K562 (cell line): ENCODE measurements around the gene POU1F1. TPM values are rescaled to one million over a fixed set of nuclear protein-coding genes. Genes with fewer than 3 reads are reported as not detected.
A peak's percentile ranks its signal among the peaks of the same experiment; 100 is the strongest.

Source experiments
- BHLHE40 ChIP-seq: IDR thresholded peaks from 2 replicates; pipeline ENCODE4 v1.6.1; 2011; ENCODE audit warnings: low read length, improper control_type of control experiment
- CEBPG ChIP-seq, 3 experiments: fragments of 200-800 bp in 1 of 3; sonication (Bioruptor generic) in 1 of 3; sonication (generic) in 1 of 3; formaldehyde crosslinking in 1 of 3; IDR thresholded peaks in 2 of 3; conservative IDR thresholded peaks in 1 of 3; 2 replicates each; pipeline versions ENCODE4 v1.6.1 to v1.8.0; 2016 to 2022; ENCODE audit warnings: missing compliant biosample characterization in 2 of 3, missing genetic modification characterization in 2 of 3, mild to moderate bottlenecking in 1 of 3, missing genetic modification reagents in 1 of 3
- FOXJ3 ChIP-seq: sonication (generic); formaldehyde crosslinking; IDR thresholded peaks from 2 replicates; pipeline ENCODE4 v1.4.0; 2020; ENCODE audit warnings: mild to moderate bottlenecking, missing genetic modification reagents
- HOXB6 ChIP-seq: fragments of 250-450 bp; sonication (Bioruptor Pico); IDR thresholded peaks from 2 replicates; pipeline ENCODE4 v1.5.1; 2022; ENCODE audit warnings: mild to moderate bottlenecking, borderline replicate concordance
- NCOA4 ChIP-seq: fragments of 450-650 bp; IDR thresholded peaks from 2 replicates; pipeline ENCODE4 v1.6.1; 2018; ENCODE audit warnings: mild to moderate bottlenecking; ENCODE audit not compliant: partially characterized antibody
- NCOR1 ChIP-seq: fragments of 450-650 bp; IDR thresholded peaks from 2 replicates; pipeline ENCODE4 v1.6.1; 2016; ENCODE audit warnings: mild to moderate bottlenecking, moderate library complexity
- OTX1 ChIP-seq: fragments of 450-650 bp; formaldehyde crosslinking; IDR thresholded peaks from 2 replicates; pipeline ENCODE4 v1.4.0; 2022; ENCODE audit warnings: mild to moderate bottlenecking
- PTBP1 ChIP-seq: fragments of 200-400 bp; formaldehyde crosslinking; IDR thresholded peaks from 2 replicates; pipeline ENCODE4 v1.6.1; 2017; ENCODE audit warnings: low read depth, low read length
- RBBP5 ChIP-seq: fragments of 200-600 bp; sonication (generic); IDR thresholded peaks from 2 replicates; pipeline ENCODE4 v1.6.1; 2012; ENCODE audit warnings: borderline replicate concordance, mild to moderate bottlenecking, low read length, control low read depth, inconsistent platforms; ENCODE audit not compliant: insufficient read depth, poor library complexity, severe bottlenecking
- RBM34 ChIP-seq: fragments of 200-400 bp; formaldehyde crosslinking; IDR thresholded peaks from 2 replicates; pipeline ENCODE4 v1.6.1; 2018; ENCODE audit warnings: low read length, borderline replicate concordance; ENCODE audit not compliant: insufficient read depth
- RFX1 ChIP-seq: fragments of 450-650 bp; IDR thresholded peaks from 2 replicates; pipeline ENCODE4 v1.6.1; 2016; ENCODE audit warnings: mild to moderate bottlenecking, moderate library complexity
- SIN3B ChIP-seq: fragments of 450-650 bp; IDR thresholded peaks from 2 replicates; pipeline ENCODE4 v1.6.1; 2017; ENCODE audit warnings: low read depth, mild to moderate bottlenecking, moderate library complexity
- ZNF695 ChIP-seq: fragments of 450-650 bp; formaldehyde crosslinking; IDR thresholded peaks from 2 replicates; pipeline ENCODE4 v1.4.0; 2020; ENCODE audit warnings: mild to moderate bottlenecking, moderate library complexity
- polyA plus RNA-seq, 8 experiments: library from polyadenylated mRNA; depleted of rRNA in 4 of 8; stranded (reverse) in 5 of 8; unstranded in 3 of 8; fragments of >200 nt; fragmentation: Nextera tagmentation in 2 of 8; fragmentation: Illumina TruSeq in 1 of 8; extraction: Ambion mirVana in 2 of 8; extraction: Trizol in 1 of 8; gene quantifications; 2 replicates each; pipeline versions ENCODE4 v1.2.1 to v1.2.3, GENCODE V29; 2011 to 2014; ENCODE audit warnings: inconsistent platforms in 1 of 8, missing spikeins in 1 of 8
- total RNA-seq, 7 experiments: library from RNA; depleted of rRNA in 6 of 7; stranded (reverse); fragments of >200 nt in 6 of 7; fragmentation: Illumina TruSeq in 2 of 7; extraction: Trizol in 2 of 7; gene quantifications; 2 replicates each; pipeline versions ENCODE4 v1.2.1 to v1.2.3, GENCODE V29; 2011 to 2021; ENCODE audit warnings: low replicate concordance in 1 of 7
- TF ChIP-seq, protein P1 (sequence below): fragments of 450-650 bp; IDR thresholded peaks from 2 replicates; pipeline ENCODE4 v1.6.1; 2016; ENCODE audit warnings: low read depth, mild to moderate bottlenecking, moderate library complexity
- TF ChIP-seq, protein P2 (sequence below): fragments of 250-450 bp; sonication (Bioruptor Pico); IDR thresholded peaks from 2 replicates; pipeline ENCODE4 v1.8.0; 2022; ENCODE audit warnings: inconsistent platforms, mild to moderate bottlenecking, moderate library complexity, borderline replicate concordance
- TF ChIP-seq, protein P3 (sequence below), 2 experiments: fragments of 450-650 bp in 1 of 2; sonication (generic) in 1 of 2; formaldehyde crosslinking; conservative IDR thresholded peaks; 2 replicates each; pipeline versions ENCODE4 v1.4.0 to v1.8.1; 2020 to 2022; ENCODE audit warnings: mild to moderate bottlenecking in 1 of 2, missing genetic modification reagents in 1 of 2
- TF ChIP-seq, protein P4 (sequence below): fragments of 450-650 bp; IDR thresholded peaks from 2 replicates; pipeline ENCODE4 v1.6.1; 2016; ENCODE audit warnings: missing biosample characterization, missing genetic modification characterization
- TF ChIP-seq, protein P5 (sequence below): fragments of 200-800 bp; sonication (Bioruptor generic); IDR thresholded peaks from 2 replicates; pipeline ENCODE4 v1.6.1; 2017; ENCODE audit warnings: missing genetic modification characterization, missing compliant biosample characterization
- TF ChIP-seq, protein P6 (sequence below): sonication (generic); formaldehyde crosslinking; IDR thresholded peaks from 2 replicates; pipeline ENCODE4 v1.8.0; 2022; ENCODE audit warnings: mild to moderate bottlenecking, missing genetic modification reagents

The POU1F1 gene
- total and polyA plus RNA-seq, 9 of the 15 experiments (the other 6 are each of a cell fraction or from before 2014, with no cell fraction given): not detected

DNA sequence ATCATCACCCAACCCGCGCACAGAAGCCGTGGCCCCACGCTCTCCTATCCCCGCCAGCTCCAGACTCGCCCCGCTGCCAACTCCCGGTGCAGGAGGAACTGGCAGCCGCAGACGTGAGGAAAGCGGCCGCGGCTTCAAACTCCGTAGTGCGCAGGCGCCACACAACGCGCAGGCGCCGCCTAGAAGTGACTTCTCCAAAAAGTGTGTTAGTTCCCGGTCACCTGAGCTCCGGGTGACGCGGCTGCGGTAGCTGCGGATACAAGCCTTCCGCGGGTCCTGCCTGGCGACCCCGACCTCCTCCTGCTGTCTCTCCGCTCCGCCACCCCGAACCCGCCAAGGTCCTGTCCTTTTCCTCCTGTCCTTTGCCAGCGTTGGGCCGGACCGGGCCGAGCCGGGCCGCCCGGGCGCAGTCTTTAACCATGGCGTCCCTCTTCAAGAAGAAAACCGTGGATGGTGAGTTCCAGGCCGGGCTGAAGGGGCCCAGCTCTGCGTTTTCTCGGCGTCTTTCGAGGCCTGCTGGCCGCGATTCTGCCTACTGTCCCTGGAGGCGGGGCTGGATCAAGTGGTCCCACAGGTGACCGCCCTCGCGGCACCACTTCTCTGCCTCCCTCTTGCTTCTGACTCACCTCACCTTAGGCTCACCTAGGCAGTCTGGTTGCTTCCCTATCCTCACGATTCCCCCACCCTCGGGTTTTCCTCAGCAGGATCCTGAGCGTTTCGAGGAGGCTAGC is 49.1 kb downstream of the POU1F1 start, which contains the start of gene CHMP2B (continued):
- TF ChIP-seq, protein P1, sequence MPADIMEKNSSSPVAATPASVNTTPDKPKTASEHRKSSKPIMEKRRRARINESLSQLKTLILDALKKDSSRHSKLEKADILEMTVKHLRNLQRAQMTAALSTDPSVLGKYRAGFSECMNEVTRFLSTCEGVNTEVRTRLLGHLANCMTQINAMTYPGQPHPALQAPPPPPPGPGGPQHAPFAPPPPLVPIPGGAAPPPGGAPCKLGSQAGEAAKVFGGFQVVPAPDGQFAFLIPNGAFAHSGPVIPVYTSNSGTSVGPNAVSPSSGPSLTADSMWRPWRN: no peak
- TF ChIP-seq FOXJ3 (no peak), RFX1 (no peak; the same call in 1 of the 2 replicates), BHLHE40 (peak; percentile 73), ZNF695 (CRISPR knock-in tag) (no peak), NCOA4 (no peak), CEBPG (CRISPR knock-in tag; IDR thresholded peaks at IDR 0.05) (no peak), CEBPG (tag; conservative IDR thresholded peaks at IDR 0.05 in 1 of 2, IDR thresholded peaks at IDR 0.05 in 1 of 2) (no peak), HOXB6 (no peak), OTX1 (CRISPR knock-in tag) (no peak), RBBP5 (peak; percentile 74), RBM34 (no peak), NCOR1 (no peak), SIN3B (no peak), PTBP1 (no peak)
- TF ChIP-seq, protein P2, sequence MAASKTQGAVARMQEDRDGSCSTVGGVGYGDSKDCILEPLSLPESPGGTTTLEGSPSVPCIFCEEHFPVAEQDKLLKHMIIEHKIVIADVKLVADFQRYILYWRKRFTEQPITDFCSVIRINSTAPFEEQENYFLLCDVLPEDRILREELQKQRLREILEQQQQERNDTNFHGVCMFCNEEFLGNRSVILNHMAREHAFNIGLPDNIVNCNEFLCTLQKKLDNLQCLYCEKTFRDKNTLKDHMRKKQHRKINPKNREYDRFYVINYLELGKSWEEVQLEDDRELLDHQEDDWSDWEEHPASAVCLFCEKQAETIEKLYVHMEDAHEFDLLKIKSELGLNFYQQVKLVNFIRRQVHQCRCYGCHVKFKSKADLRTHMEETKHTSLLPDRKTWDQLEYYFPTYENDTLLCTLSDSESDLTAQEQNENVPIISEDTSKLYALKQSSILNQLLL: no peak
- TF ChIP-seq, protein P3, sequence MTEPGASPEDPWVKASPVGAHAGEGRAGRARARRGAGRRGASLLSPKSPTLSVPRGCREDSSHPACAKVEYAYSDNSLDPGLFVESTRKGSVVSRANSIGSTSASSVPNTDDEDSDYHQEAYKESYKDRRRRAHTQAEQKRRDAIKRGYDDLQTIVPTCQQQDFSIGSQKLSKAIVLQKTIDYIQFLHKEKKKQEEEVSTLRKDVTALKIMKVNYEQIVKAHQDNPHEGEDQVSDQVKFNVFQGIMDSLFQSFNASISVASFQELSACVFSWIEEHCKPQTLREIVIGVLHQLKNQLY (CRISPR knock-in tag; conservative IDR thresholded peaks at IDR 0.05): no peak
- TF ChIP-seq, protein P4, sequence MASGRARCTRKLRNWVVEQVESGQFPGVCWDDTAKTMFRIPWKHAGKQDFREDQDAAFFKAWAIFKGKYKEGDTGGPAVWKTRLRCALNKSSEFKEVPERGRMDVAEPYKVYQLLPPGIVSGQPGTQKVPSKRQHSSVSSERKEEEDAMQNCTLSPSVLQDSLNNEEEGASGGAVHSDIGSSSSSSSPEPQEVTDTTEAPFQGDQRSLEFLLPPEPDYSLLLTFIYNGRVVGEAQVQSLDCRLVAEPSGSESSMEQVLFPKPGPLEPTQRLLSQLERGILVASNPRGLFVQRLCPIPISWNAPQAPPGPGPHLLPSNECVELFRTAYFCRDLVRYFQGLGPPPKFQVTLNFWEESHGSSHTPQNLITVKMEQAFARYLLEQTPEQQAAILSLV (tag): no peak
- TF ChIP-seq, protein P5, sequence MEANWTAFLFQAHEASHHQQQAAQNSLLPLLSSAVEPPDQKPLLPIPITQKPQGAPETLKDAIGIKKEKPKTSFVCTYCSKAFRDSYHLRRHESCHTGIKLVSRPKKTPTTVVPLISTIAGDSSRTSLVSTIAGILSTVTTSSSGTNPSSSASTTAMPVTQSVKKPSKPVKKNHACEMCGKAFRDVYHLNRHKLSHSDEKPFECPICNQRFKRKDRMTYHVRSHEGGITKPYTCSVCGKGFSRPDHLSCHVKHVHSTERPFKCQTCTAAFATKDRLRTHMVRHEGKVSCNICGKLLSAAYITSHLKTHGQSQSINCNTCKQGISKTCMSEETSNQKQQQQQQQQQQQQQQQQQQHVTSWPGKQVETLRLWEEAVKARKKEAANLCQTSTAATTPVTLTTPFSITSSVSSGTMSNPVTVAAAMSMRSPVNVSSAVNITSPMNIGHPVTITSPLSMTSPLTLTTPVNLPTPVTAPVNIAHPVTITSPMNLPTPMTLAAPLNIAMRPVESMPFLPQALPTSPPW: no peak
- TF ChIP-seq, protein P6, sequence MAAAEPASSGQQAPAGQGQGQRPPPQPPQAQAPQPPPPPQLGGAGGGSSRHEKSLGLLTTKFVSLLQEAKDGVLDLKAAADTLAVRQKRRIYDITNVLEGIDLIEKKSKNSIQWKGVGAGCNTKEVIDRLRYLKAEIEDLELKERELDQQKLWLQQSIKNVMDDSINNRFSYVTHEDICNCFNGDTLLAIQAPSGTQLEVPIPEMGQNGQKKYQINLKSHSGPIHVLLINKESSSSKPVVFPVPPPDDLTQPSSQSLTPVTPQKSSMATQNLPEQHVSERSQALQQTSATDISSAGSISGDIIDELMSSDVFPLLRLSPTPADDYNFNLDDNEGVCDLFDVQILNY (CRISPR knock-in tag): no peak
